Suprapubic skin (tissue), 4 donors: Measurements from ENCODE around the gene ATP13A3. TPM values are rescaled to one million over a fixed set of nuclear protein-coding genes. Genes with fewer than 3 reads are reported as not detected.

Source experiments
- DNase-seq, 2 donors: peaks; one replicate each; pipeline ENCODE4 v3.0.0-alpha.2; 2019; ENCODE audit warnings: low spot score in 2 of 2
- H3K27ac ChIP-seq: fragments of 200-600 bp; sonication (generic); one replicate; pipeline ENCODE4 v1.5.1; 2019
- H3K27me3 ChIP-seq: fragments of 200-600 bp; sonication (generic); one replicate; pipeline ENCODE4 v1.5.1; 2019
- H3K36me3 ChIP-seq: fragments of 200-600 bp; sonication (generic); one replicate; pipeline ENCODE4 v1.5.1; 2019
- H3K4me1 ChIP-seq: fragments of 200-600 bp; sonication (generic); one replicate; pipeline ENCODE4 v1.5.1; 2019
- H3K4me3 ChIP-seq: fragments of 200-600 bp; sonication (generic); one replicate; pipeline ENCODE4 v1.5.1; 2019; ENCODE audit warnings: mild to moderate bottlenecking
- H3K9me3 ChIP-seq: fragments of 200-600 bp; sonication (generic); one replicate; pipeline ENCODE4 v1.5.1; 2019
- EP300 ChIP-seq: sonication (generic); formaldehyde crosslinking; IDR thresholded peaks from one replicate; pipeline ENCODE4 v1.6.1; 2017; ENCODE audit warnings: antibody characterized with exemption
- POLR2A ChIP-seq, 2 donors: fragments of 450-650 bp; IDR thresholded peaks; one replicate each; pipeline ENCODE4 v1.6.1; 2017; ENCODE audit warnings: antibody characterized with exemption in 2 of 2, mild to moderate bottlenecking in 2 of 2, moderate library complexity in 2 of 2
- POLR2AphosphoS5 ChIP-seq, 3 donors: sonication (generic); formaldehyde crosslinking; IDR thresholded peaks; one replicate each; pipeline ENCODE4 v1.6.1; 2017; ENCODE audit warnings: antibody characterized with exemption in 3 of 3
- WGBS: methylation state at CpG from one replicate; pipeline ENCODE4 v1.1.5; 2018; 5-methylcytosine and 5-hydroxymethylcytosine counted together
- total RNA-seq, 4 donors: library from RNA; depleted of rRNA; stranded (reverse); fragments of >200 nt; gene quantifications; one replicate each; pipeline ENCODE4 v1.1.0, GENCODE V29; 2016
- TF ChIP-seq, protein P1 (sequence below), 2 donors: fragments of 200-600 bp in 1 of 2; fragments of 450-650 bp in 1 of 2; sonication (generic) in 1 of 2; IDR thresholded peaks; one replicate each; pipeline ENCODE4 v1.5.1; 2016 to 2019; ENCODE audit warnings: antibody characterized with exemption in 2 of 2, mild to moderate bottlenecking in 1 of 2, moderate library complexity in 1 of 2

Gene ATP13A3
- total RNA-seq, 4 donors from 2014 or later, result 49.3 to 76.0 (median 64.0) TPM

DNA sequence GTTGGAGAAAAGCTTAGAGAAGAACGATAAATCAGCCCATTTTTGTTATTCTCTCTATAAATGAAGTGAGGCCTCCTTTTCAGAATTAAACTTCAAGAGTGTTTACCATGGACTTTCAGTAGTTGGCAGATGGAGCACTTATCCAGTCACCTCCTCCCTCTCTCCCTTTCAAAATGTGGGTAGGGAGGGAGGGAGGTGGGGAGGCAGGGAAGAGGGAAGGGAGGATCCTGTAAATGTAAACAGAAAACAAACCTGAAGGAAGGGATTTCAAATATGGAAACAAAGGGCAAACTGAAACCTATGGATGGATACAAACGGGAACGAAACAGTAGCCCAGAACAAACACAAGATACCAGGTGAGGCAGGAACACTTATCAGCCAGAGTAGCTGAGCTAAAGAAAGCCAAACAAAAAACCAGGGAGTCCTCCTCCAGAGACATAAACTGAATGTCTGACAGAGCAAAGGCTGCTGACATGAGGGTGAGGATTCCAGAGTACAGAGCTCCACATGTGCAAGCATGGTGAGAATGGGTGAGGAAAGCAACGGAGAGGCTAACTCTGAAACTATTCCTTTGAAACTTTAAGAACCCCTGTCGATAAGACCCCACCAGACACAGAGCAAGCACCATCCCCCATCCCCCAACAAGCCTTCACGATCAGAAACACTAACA is 46.8 kb downstream of the ATP13A3 start:
- H3K4me3 ChIP-seq, result no peak overlapping the region
- no peaks in the 10 kb centered on the region for H3K4me1 ChIP-seq
- H3K36me3 ChIP-seq, result peaks cover 61% of the 10 kb centered on the region
- TF ChIP-seq, protein P1, sequence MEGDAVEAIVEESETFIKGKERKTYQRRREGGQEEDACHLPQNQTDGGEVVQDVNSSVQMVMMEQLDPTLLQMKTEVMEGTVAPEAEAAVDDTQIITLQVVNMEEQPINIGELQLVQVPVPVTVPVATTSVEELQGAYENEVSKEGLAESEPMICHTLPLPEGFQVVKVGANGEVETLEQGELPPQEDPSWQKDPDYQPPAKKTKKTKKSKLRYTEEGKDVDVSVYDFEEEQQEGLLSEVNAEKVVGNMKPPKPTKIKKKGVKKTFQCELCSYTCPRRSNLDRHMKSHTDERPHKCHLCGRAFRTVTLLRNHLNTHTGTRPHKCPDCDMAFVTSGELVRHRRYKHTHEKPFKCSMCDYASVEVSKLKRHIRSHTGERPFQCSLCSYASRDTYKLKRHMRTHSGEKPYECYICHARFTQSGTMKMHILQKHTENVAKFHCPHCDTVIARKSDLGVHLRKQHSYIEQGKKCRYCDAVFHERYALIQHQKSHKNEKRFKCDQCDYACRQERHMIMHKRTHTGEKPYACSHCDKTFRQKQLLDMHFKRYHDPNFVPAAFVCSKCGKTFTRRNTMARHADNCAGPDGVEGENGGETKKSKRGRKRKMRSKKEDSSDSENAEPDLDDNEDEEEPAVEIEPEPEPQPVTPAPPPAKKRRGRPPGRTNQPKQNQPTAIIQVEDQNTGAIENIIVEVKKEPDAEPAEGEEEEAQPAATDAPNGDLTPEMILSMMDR (IDR thresholded peaks at IDR 0.05), result no peak
- TF ChIP-seq POLR2A (IDR thresholded peaks at IDR 0.05) (no peak), POLR2AphosphoS5 (IDR thresholded peaks at IDR 0.05) (no peak), EP300 (no peak)
- no peak overlapping the region for H3K27ac ChIP-seq
- H3K27me3 ChIP-seq, result no peaks in the 10 kb centered on the region
- DNase-seq, result no peak
- H3K9me3 ChIP-seq, result no peaks in the 10 kb centered on the region
- WGBS, result 82% methylated on average over 6 of the region's 6 CpGs

DNA sequence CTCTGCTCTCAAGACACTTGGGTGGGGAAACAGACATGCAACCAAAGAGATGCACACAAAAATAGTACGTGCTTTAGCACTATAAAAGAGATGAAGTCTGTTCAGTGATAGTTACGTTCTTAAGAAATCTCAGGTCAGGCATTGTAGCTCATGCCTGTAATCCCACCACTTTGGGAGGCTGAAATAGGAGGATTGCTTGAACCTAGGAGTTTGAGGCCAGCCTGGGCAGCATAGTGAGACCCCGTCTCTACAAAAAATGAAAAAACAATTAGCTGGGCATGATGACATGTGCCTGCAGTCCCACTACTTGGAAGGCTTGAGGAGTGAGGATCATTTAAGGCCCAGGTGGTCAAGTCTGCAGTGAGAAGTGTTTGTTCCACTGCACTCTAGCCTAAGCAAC is 52.3 kb downstream of the ATP13A3 start:
- Histone ChIP-seq H3K27ac (no peak overlapping the region), H3K4me1 (no peaks in the 10 kb centered on the region), H3K36me3 (peaks cover 81% of the 10 kb centered on the region), H3K4me3 (no peak overlapping the region), H3K27me3 (no peaks in the 10 kb centered on the region), H3K9me3 (no peaks in the 10 kb centered on the region)
- TF ChIP-seq POLR2AphosphoS5 (IDR thresholded peaks at IDR 0.05), result no peak
- TF ChIP-seq POLR2A (IDR thresholded peaks at IDR 0.05), result no peak
- TF ChIP-seq, protein P1 (IDR thresholded peaks at IDR 0.05), result no peak
- no peak for TF ChIP-seq EP300
- 96% methylated on average over 3 of the region's 3 CpGs for WGBS
- DNase-seq, result no peak

- Histone ChIP-seq H3K36me3 (peaks cover 73% of the 10 kb centered on the region), H3K4me3 (no peak overlapping the region), H3K27me3 (no peaks in the 10 kb centered on the region), H3K4me1 (no peaks in the 10 kb centered on the region), H3K27ac (no peak overlapping the region), H3K9me3 (no peaks in the 10 kb centered on the region)
- TF ChIP-seq POLR2AphosphoS5 (IDR thresholded peaks at IDR 0.05), result no peak
- TF ChIP-seq, protein P1 (IDR thresholded peaks at IDR 0.05), result no peak
- TF ChIP-seq EP300, result no peak
- TF ChIP-seq POLR2A (IDR thresholded peaks at IDR 0.05), result no peak
- DNase-seq, result no peak
- WGBS, result 86% methylated on average over 5 of the region's 5 CpGs
Measured at GRCh38 chr3:194431554-194431953, 55.2 kb downstream of the ATP13A3 start.

GRCh38 chr3:194425399-194425798 is 61.4 kb downstream of the ATP13A3 start:
- Histone ChIP-seq H3K9me3 (no peaks in the 10 kb centered on the region), H3K27me3 (no peaks in the 10 kb centered on the region), H3K4me3 (no peak overlapping the region), H3K36me3 (peaks cover 58% of the 10 kb centered on the region), H3K4me1 (no peaks in the 10 kb centered on the region), H3K27ac (no peak overlapping the region)
- TF ChIP-seq POLR2A (IDR thresholded peaks at IDR 0.05), result no peak
- TF ChIP-seq, protein P1 (IDR thresholded peaks at IDR 0.05), result no peak
- no peak for TF ChIP-seq EP300
- no peak for TF ChIP-seq POLR2AphosphoS5 (IDR thresholded peaks at IDR 0.05)
- 96% methylated on average over 4 of the region's 4 CpGs for WGBS
- DNase-seq, result no peak

GRCh38 chr3:194424953-194425352 is 61.8 kb downstream of the ATP13A3 start:
- TF ChIP-seq EP300 (no peak), POLR2A (IDR thresholded peaks at IDR 0.05) (no peak), POLR2AphosphoS5 (IDR thresholded peaks at IDR 0.05) (no peak)
- TF ChIP-seq, protein P1 (IDR thresholded peaks at IDR 0.05), result no peak
- H3K4me1 ChIP-seq, result no peaks in the 10 kb centered on the region
- peaks cover 53% of the 10 kb centered on the region for H3K36me3 ChIP-seq
- no peak for DNase-seq
- H3K9me3 ChIP-seq, result no peaks in the 10 kb centered on the region
- H3K27ac ChIP-seq, result no peak overlapping the region
- H3K27me3 ChIP-seq, result no peaks in the 10 kb centered on the region
- WGBS, result 93% methylated on average over 7 of the region's 7 CpGs
- H3K4me3 ChIP-seq, result no peak overlapping the region
